H1 (cell line): Measurements from ENCODE around the gene VSIG10L.

ENCODE experiments used
- CTBP2 ChIP-seq: IDR thresholded peaks from 2 replicates; pipeline ENCODE4 v1.7.0; 2011; ENCODE audit warnings: borderline replicate concordance, mild to moderate bottlenecking, moderate library complexity, mixed read lengths, low read length; ENCODE audit not compliant: insufficient read depth, insufficient read length
- EZH2 ChIP-seq: fragments of 200-600 bp; sonication (generic); IDR thresholded peaks from 2 replicates; pipeline ENCODE4 v1.7.1; 2012; ENCODE audit warnings: low read depth, mild to moderate bottlenecking, moderate library complexity, low read length, inconsistent platforms; ENCODE audit not compliant: severe bottlenecking
- RNF2 ChIP-seq: fragments of 200-900, 300-1000 bp; sonication (generic); IDR thresholded peaks from 2 replicates; pipeline ENCODE4 v1.7.1; 2016; ENCODE audit warnings: borderline replicate concordance, low read depth, mild to moderate bottlenecking, antibody characterized with exemption, low read length; ENCODE audit not compliant: poor library complexity, severe bottlenecking; ENCODE audit errors: missing control alignments
- SP1 ChIP-seq: IDR thresholded peaks from 2 replicates; pipeline ENCODE4 v1.6.1; 2011; ENCODE audit warnings: low read depth, low read length
- TF ChIP-seq, protein P1 (sequence below), 3 experiments: IDR thresholded peaks; 1 replicate in 2 of 3; 2 replicates in 1 of 3; pipeline versions ENCODE4 v1.5.1 to v1.6.1; 2011; ENCODE audit warnings: low read length in 3 of 3, mild to moderate bottlenecking in 3 of 3, inconsistent platforms in 2 of 3, low read depth in 1 of 3, moderate library complexity in 1 of 3; ENCODE audit not compliant: insufficient read depth in 1 of 3; ENCODE audit errors: control extremely low read depth in 1 of 3

DNA sequence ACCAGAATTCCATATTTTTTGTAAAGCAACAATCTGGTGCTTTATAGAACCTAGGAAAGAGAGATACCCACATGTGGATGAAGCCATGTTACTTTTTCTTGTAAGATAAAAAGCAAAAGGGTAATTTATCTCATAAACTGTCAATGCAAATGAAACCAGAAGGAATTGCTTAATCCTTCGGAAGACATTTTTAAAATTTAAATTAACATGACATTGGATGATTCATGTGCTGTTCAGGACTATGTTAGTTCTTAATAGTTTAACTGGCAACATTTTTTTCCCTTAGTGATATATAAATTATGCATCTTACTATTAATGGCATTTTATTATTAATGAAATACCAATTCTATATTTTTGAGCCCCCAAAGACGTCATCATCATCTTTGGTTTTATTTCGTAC lies 56.3 kb downstream of the VSIG10L start:
- TF ChIP-seq RNF2, result no peak
- TF ChIP-seq, protein P1, sequence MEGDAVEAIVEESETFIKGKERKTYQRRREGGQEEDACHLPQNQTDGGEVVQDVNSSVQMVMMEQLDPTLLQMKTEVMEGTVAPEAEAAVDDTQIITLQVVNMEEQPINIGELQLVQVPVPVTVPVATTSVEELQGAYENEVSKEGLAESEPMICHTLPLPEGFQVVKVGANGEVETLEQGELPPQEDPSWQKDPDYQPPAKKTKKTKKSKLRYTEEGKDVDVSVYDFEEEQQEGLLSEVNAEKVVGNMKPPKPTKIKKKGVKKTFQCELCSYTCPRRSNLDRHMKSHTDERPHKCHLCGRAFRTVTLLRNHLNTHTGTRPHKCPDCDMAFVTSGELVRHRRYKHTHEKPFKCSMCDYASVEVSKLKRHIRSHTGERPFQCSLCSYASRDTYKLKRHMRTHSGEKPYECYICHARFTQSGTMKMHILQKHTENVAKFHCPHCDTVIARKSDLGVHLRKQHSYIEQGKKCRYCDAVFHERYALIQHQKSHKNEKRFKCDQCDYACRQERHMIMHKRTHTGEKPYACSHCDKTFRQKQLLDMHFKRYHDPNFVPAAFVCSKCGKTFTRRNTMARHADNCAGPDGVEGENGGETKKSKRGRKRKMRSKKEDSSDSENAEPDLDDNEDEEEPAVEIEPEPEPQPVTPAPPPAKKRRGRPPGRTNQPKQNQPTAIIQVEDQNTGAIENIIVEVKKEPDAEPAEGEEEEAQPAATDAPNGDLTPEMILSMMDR (IDR thresholded peaks at IDR 0.05; ENCODE audit: control extremely low read depth in 1 of 3, insufficient read depth in 1 of 3, low read depth in 1 of 3, low read length in 3 of 3), result no peak
- no peak for TF ChIP-seq CTBP2
- no peak for TF ChIP-seq EZH2
- no peak for TF ChIP-seq SP1
